ENCODE data around the gene CD55.
A peak's percentile ranks its signal among the peaks of the same experiment; 100 is the strongest.
"Not testable (repeated sequence)": the region's sequence is repeated elsewhere in the genome, so short reads cannot be mapped to it uniquely, and the experiment has no call there.

CD55 gene

GRCh38 chr1:207317561-207317960, 3.9 kb upstream of the CD55 start:
- Histone ChIP-seq H3K27me3 (ENCODE audit: low read depth, low read length) (no peaks in the 10 kb centered on the region), H3K4me3 (ENCODE audit: low read depth in 1 of 2, low read length in 2 of 2) (no peak overlapping the region), H3K36me3 (ENCODE audit: control insufficient read depth in 1 of 2, insufficient read depth in 2 of 2, low read length in 2 of 2) (no peaks in the 10 kb centered on the region), H3K27ac (ENCODE audit: low read length) (peak overlapping the region; percentile 40), H3K9me3 (ENCODE audit: control insufficient read depth in 1 of 2, low read length in 2 of 2) (no peaks in the 10 kb centered on the region), H3K4me1 (ENCODE audit: control insufficient read depth in 1 of 2, insufficient read depth in 2 of 2, low read length in 2 of 2) (peaks cover 0 to 8% of the 10 kb centered on the region in 2 donors)

GRCh38 chr1:207318072-207318619, 3.3 kb upstream of the CD55 start:
- H3K4me3 ChIP-seq (ENCODE audit: low read depth in 1 of 2, low read length in 2 of 2), result no peak overlapping the region
- H3K27me3 ChIP-seq (ENCODE audit: low read depth, low read length), result no peaks in the 10 kb centered on the region
- H3K27ac ChIP-seq (ENCODE audit: low read length), result peak overlapping the region; percentile 33
- H3K36me3 ChIP-seq (ENCODE audit: control insufficient read depth in 1 of 2, insufficient read depth in 2 of 2, low read length in 2 of 2), result no peaks in the 10 kb centered on the region
- H3K9me3 ChIP-seq (ENCODE audit: control insufficient read depth in 1 of 2, low read length in 2 of 2), result no peaks in the 10 kb centered on the region
- H3K4me1 ChIP-seq (ENCODE audit: control insufficient read depth in 1 of 2, insufficient read depth in 2 of 2, low read length in 2 of 2), result peaks cover 0 to 8% of the 10 kb centered on the region in 2 donors

- Histone ChIP-seq H3K27ac (ENCODE audit: low read length) (no peak overlapping the region), H3K36me3 (ENCODE audit: control insufficient read depth in 1 of 2, insufficient read depth in 2 of 2, low read length in 2 of 2) (peaks cover 6 to 8% of the 10 kb centered on the region in 2 donors), H3K27me3 (ENCODE audit: low read depth, low read length) (no peaks in the 10 kb centered on the region)
Measured at GRCh38 chr1:207319199-207319598, 2.3 kb upstream of the CD55 start.

GRCh38 chr1:207320105-207320504, 1.4 kb upstream of the CD55 start:
- not testable (repeated sequence) for H3K4me1 ChIP-seq (ENCODE audit: control insufficient read depth in 1 of 2, insufficient read depth in 2 of 2, low read length in 2 of 2); H3K4me3 ChIP-seq (ENCODE audit: low read depth in 1 of 2, low read length in 2 of 2); H3K27ac ChIP-seq (ENCODE audit: low read length); H3K27me3 ChIP-seq (ENCODE audit: low read depth, low read length); H3K9me3 ChIP-seq (ENCODE audit: control insufficient read depth in 1 of 2, low read length in 2 of 2); H3K36me3 ChIP-seq (ENCODE audit: control insufficient read depth in 1 of 2, insufficient read depth in 2 of 2, low read length in 2 of 2)

More at GRCh38 chr1:207319199-207319598, 2.3 kb upstream of the CD55 start:
- Histone ChIP-seq H3K4me1 (ENCODE audit: control insufficient read depth in 1 of 2, insufficient read depth in 2 of 2, low read length in 2 of 2) (peaks cover 0 to 8% of the 10 kb centered on the region in 2 donors), H3K9me3 (ENCODE audit: control insufficient read depth in 1 of 2, low read length in 2 of 2) (no peaks in the 10 kb centered on the region), H3K4me3 (ENCODE audit: low read depth in 1 of 2, low read length in 2 of 2) (no peak overlapping the region)

- Histone ChIP-seq H3K4me3 (ENCODE audit: low read depth in 1 of 2, low read length in 2 of 2) (peak overlapping the region; percentile 89 to 92), H3K36me3 (ENCODE audit: control insufficient read depth in 1 of 2, insufficient read depth in 2 of 2, low read length in 2 of 2) (peaks cover 14 to 18% of the 10 kb centered on the region in 2 donors), H3K4me1 (ENCODE audit: control insufficient read depth in 1 of 2, insufficient read depth in 2 of 2, low read length in 2 of 2) (peaks cover 3 to 6% of the 10 kb centered on the region in 2 donors), H3K27ac (ENCODE audit: low read length) (peak overlapping the region; percentile 93), H3K27me3 (ENCODE audit: low read depth, low read length) (no peaks in the 10 kb centered on the region), H3K9me3 (ENCODE audit: control insufficient read depth in 1 of 2, low read length in 2 of 2) (no peaks in the 10 kb centered on the region)
Measured at GRCh38 chr1:207321790-207322645, 540 bp downstream of the CD55 start.

GRCh38 chr1:207323425-207324225, 2.1 kb downstream of the CD55 start:
- Histone ChIP-seq H3K9me3 (ENCODE audit: control insufficient read depth in 1 of 2, low read length in 2 of 2) (no peaks in the 10 kb centered on the region), H3K27ac (ENCODE audit: low read length) (peak overlapping the region; percentile 26), H3K27me3 (ENCODE audit: low read depth, low read length) (no peaks in the 10 kb centered on the region), H3K4me1 (ENCODE audit: control insufficient read depth in 1 of 2, insufficient read depth in 2 of 2, low read length in 2 of 2) (peaks cover 0 to 3% of the 10 kb centered on the region in 2 donors), H3K36me3 (ENCODE audit: control insufficient read depth in 1 of 2, insufficient read depth in 2 of 2, low read length in 2 of 2) (peaks cover 30 to 34% of the 10 kb centered on the region in 2 donors), H3K4me3 (ENCODE audit: low read depth in 1 of 2, low read length in 2 of 2) (peak overlapping the region; percentile 51)

GRCh38 chr1:207328004-207328403, 6.5 kb downstream of the CD55 start:
- H3K27me3 ChIP-seq (ENCODE audit: low read depth, low read length), result no peaks in the 10 kb centered on the region
- no peak overlapping the region for H3K4me3 ChIP-seq (ENCODE audit: low read depth in 1 of 2, low read length in 2 of 2)
- H3K36me3 ChIP-seq (ENCODE audit: control insufficient read depth in 1 of 2, insufficient read depth in 2 of 2, low read length in 2 of 2), result peaks cover 54 to 61% of the 10 kb centered on the region in 2 donors
- H3K27ac ChIP-seq (ENCODE audit: low read length), result no peak overlapping the region
- H3K9me3 ChIP-seq (ENCODE audit: control insufficient read depth in 1 of 2, low read length in 2 of 2), result no peaks in the 10 kb centered on the region
- peaks cover 0 to 3% of the 10 kb centered on the region in 2 donors for H3K4me1 ChIP-seq (ENCODE audit: control insufficient read depth in 1 of 2, insufficient read depth in 2 of 2, low read length in 2 of 2)

- Histone ChIP-seq H3K36me3 (ENCODE audit: control insufficient read depth in 1 of 2, insufficient read depth in 2 of 2, low read length in 2 of 2) (peaks cover 58 to 64% of the 10 kb centered on the region in 2 donors), H3K27ac (ENCODE audit: low read length) (no peak overlapping the region), H3K4me3 (ENCODE audit: low read depth in 1 of 2, low read length in 2 of 2) (no peak overlapping the region), H3K27me3 (ENCODE audit: low read depth, low read length) (no peaks in the 10 kb centered on the region), H3K9me3 (ENCODE audit: control insufficient read depth in 1 of 2, low read length in 2 of 2) (no peaks in the 10 kb centered on the region), H3K4me1 (ENCODE audit: control insufficient read depth in 1 of 2, insufficient read depth in 2 of 2, low read length in 2 of 2) (peaks cover 0 to 3% of the 10 kb centered on the region in 2 donors)
Measured at GRCh38 chr1:207328908-207329440, 7.5 kb downstream of the CD55 start.

- Histone ChIP-seq H3K4me1 (ENCODE audit: control insufficient read depth in 1 of 2, insufficient read depth in 2 of 2, low read length in 2 of 2) (peaks cover 0 to 3% of the 10 kb centered on the region in 2 donors), H3K27me3 (ENCODE audit: low read depth, low read length) (no peaks in the 10 kb centered on the region), H3K9me3 (ENCODE audit: control insufficient read depth in 1 of 2, low read length in 2 of 2) (no peaks in the 10 kb centered on the region), H3K27ac (ENCODE audit: low read length) (no peak overlapping the region), H3K4me3 (ENCODE audit: low read depth in 1 of 2, low read length in 2 of 2) (no peak overlapping the region), H3K36me3 (ENCODE audit: control insufficient read depth in 1 of 2, insufficient read depth in 2 of 2, low read length in 2 of 2) (peaks cover 59 to 67% of the 10 kb centered on the region in 2 donors)
Measured at GRCh38 chr1:207329469-207329868, 8.0 kb downstream of the CD55 start.

- Histone ChIP-seq H3K27ac (ENCODE audit: low read length) (no peak overlapping the region), H3K27me3 (ENCODE audit: low read depth, low read length) (no peaks in the 10 kb centered on the region), H3K4me1 (ENCODE audit: control insufficient read depth in 1 of 2, insufficient read depth in 2 of 2, low read length in 2 of 2) (peaks cover 0 to 3% of the 10 kb centered on the region in 2 donors), H3K9me3 (ENCODE audit: control insufficient read depth in 1 of 2, low read length in 2 of 2) (no peaks in the 10 kb centered on the region), H3K4me3 (ENCODE audit: low read depth in 1 of 2, low read length in 2 of 2) (no peak overlapping the region), H3K36me3 (ENCODE audit: control insufficient read depth in 1 of 2, insufficient read depth in 2 of 2, low read length in 2 of 2) (peaks cover 61 to 68% of the 10 kb centered on the region in 2 donors)
Measured at GRCh38 chr1:207330011-207330710, 8.7 kb downstream of the CD55 start.

Measured in muscle layer of duodenum (tissue), 2 donors.